Left lung (tissue), 10 donors: Measurements from ENCODE around the gene TLK2. TPM values are rescaled to one million over a fixed set of nuclear protein-coding genes. Genes with fewer than 3 reads are reported as not detected.

Experiments
- ATAC-seq: fragments of 200-7000 bp; cut with Tn5 transposase; one replicate; pipeline ENCODE4 v1.9.1; 2020; ENCODE audit warnings: moderate library complexity
- DNase-seq, 4 donors: peaks; one replicate each; pipeline ENCODE4 v3.0.0-alpha.2; 2013 to 2020
- H3K27ac ChIP-seq, 2 donors: fragments of 200-600 bp; sonication (generic) in 1 of 2; one replicate each; pipeline versions ENCODE4 v1.5.0 to v1.8.0; 2020 to 2021
- H3K27me3 ChIP-seq, 2 donors: fragments of 200-600 bp; sonication (generic) in 1 of 2; one replicate each; pipeline versions ENCODE4 v1.5.0 to v1.8.0; 2020 to 2021
- H3K36me3 ChIP-seq, 2 donors: fragments of 200-600 bp; sonication (generic) in 1 of 2; one replicate each; pipeline versions ENCODE4 v1.5.0 to v1.8.0; 2020 to 2021
- H3K4me1 ChIP-seq, 2 donors: fragments of 200-600 bp; one replicate each; pipeline ENCODE4 v1.8.0; 2021
- H3K4me3 ChIP-seq, 2 donors: fragments of 200-600 bp; sonication (generic) in 1 of 2; one replicate each; pipeline versions ENCODE4 v1.5.0 to v1.8.0; 2020 to 2021; ENCODE audit warnings: mild to moderate bottlenecking in 1 of 2
- H3K9me3 ChIP-seq, 2 donors: fragments of 200-600 bp; sonication (generic) in 1 of 2; one replicate each; pipeline versions ENCODE4 v1.5.0 to v1.8.0; 2020 to 2021
- CTCF ChIP-seq, 2 donors: fragments of 200-600 bp; sonication (generic) in 1 of 2; IDR thresholded peaks; one replicate each; pipeline versions ENCODE4 v1.5.0 to v1.8.0; 2021; ENCODE audit warnings: antibody characterized with exemption in 2 of 2
- intact Hi-C, 2 donors: fragments of 100-400 bp; cut with DNase I; formaldehyde crosslinking; loops; one replicate each; pipeline versions ENCODE4 v1.11.2 to v1.14.2; 2022
- polyA plus RNA-seq, 6 donors: library from polyadenylated mRNA; unstranded; fragments of 120-200 nt; gene quantifications; one replicate each; pipeline ENCODE4 v1.2.1, GENCODE V29; 2013; ENCODE audit not compliant: insufficient read length in 6 of 6
- total RNA-seq, 2 donors: library from RNA; stranded (reverse); fragmentation: NEBNext Ultra II Directional; extraction: Animal tissue kit (Norgen Biotek cat#: 25700); gene quantifications; one replicate each; pipeline ENCODE4 v1.2.1, GENCODE V29; 2021
- donor health status: DM: no; HTN: yes; CAD: no.
- donor health status: DM: no; HTN: no; CAD: no.

TLK2 gene
- total and polyA plus RNA-seq, 8 donors: 32.2 to 75.0 (median 69.1) TPM

- H3K27me3 ChIP-seq: no peaks in the 10 kb centered on the region
- intact Hi-C loops: no loop called here
- no peak overlapping the region for H3K4me3 ChIP-seq
- no peak for DNase-seq
- peak overlapping the region; percentile 20 to 40 for H3K27ac ChIP-seq
- no peak for ATAC-seq
- peaks cover 0 to 71% of the 10 kb centered on the region in 2 donors for H3K36me3 ChIP-seq
- no peaks in the 10 kb centered on the region for H3K4me1 ChIP-seq
- no peaks in the 10 kb centered on the region for H3K9me3 ChIP-seq
- TF ChIP-seq CTCF (IDR thresholded peaks at IDR 0.05): no peak
Measured at GRCh38 chr17:62573480-62574117, 95.0 kb downstream of the TLK2 start.

GRCh38 chr17:62576382-62576781 lies 97.8 kb downstream of the TLK2 start:
- DNase-seq (no peak), ATAC-seq (no peak)
- Histone ChIP-seq H3K4me3 (no peak overlapping the region), H3K27ac (no peak overlapping the region), H3K4me1 (no peaks in the 10 kb centered on the region), H3K27me3 (no peaks in the 10 kb centered on the region), H3K9me3 (no peaks in the 10 kb centered on the region), H3K36me3 (peaks cover 0 to 77% of the 10 kb centered on the region in 2 donors)
- intact Hi-C loops: no loop called here
- TF ChIP-seq CTCF (IDR thresholded peaks at IDR 0.05): no peak

GRCh38 chr17:62578757-62579487 lies 100.3 kb downstream of the TLK2 start:
- Histone ChIP-seq H3K27me3 (no peaks in the 10 kb centered on the region), H3K4me1 (no peaks in the 10 kb centered on the region), H3K9me3 (no peaks in the 10 kb centered on the region), H3K27ac (no peak overlapping the region), H3K36me3 (peaks cover 0 to 88% of the 10 kb centered on the region in 2 donors), H3K4me3 (no peak overlapping the region)
- no peak for DNase-seq
- ATAC-seq: peak; percentile 30
- TF ChIP-seq CTCF (IDR thresholded peaks at IDR 0.05): no peak
- intact Hi-C loops: no loop called here

- H3K9me3 ChIP-seq: no peaks in the 10 kb centered on the region
- TF ChIP-seq CTCF (IDR thresholded peaks at IDR 0.05): no peak
- no peak for ATAC-seq
- DNase-seq: no peak
- H3K4me3 ChIP-seq: no peak overlapping the region
- H3K36me3 ChIP-seq: peaks cover 0 to 86% of the 10 kb centered on the region in 2 donors
- intact Hi-C loops: no loop called here
- no peak overlapping the region for H3K27ac ChIP-seq
- no peaks in the 10 kb centered on the region for H3K27me3 ChIP-seq
- no peaks in the 10 kb centered on the region for H3K4me1 ChIP-seq
Measured at GRCh38 chr17:62580947-62581346, 102.3 kb downstream of the TLK2 start.

- TF ChIP-seq CTCF (IDR thresholded peaks at IDR 0.05): no peak
- intact Hi-C loops: no loop called here
- peaks cover 0 to 85% of the 10 kb centered on the region in 2 donors for H3K36me3 ChIP-seq
- H3K9me3 ChIP-seq: no peaks in the 10 kb centered on the region
- no peak overlapping the region for H3K4me3 ChIP-seq
- DNase-seq: no peak
- no peaks in the 10 kb centered on the region for H3K27me3 ChIP-seq
- no peak for ATAC-seq
- no peak overlapping the region for H3K27ac ChIP-seq
- no peaks in the 10 kb centered on the region for H3K4me1 ChIP-seq
Measured at GRCh38 chr17:62581764-62582163, 103.1 kb downstream of the TLK2 start.
